ENCODE measurements around the gene ARPC1A. TPM values are rescaled to one million over a fixed set of nuclear protein-coding genes. Genes with fewer than 3 reads are reported as not detected.
"Not testable (repeated sequence)": the region's sequence is repeated elsewhere in the genome, so short reads cannot be mapped to it uniquely, and the experiment has no call there.

ARPC1A gene
- total RNA-seq, 1 donor from 2014 or later: 140 TPM

DNA sequence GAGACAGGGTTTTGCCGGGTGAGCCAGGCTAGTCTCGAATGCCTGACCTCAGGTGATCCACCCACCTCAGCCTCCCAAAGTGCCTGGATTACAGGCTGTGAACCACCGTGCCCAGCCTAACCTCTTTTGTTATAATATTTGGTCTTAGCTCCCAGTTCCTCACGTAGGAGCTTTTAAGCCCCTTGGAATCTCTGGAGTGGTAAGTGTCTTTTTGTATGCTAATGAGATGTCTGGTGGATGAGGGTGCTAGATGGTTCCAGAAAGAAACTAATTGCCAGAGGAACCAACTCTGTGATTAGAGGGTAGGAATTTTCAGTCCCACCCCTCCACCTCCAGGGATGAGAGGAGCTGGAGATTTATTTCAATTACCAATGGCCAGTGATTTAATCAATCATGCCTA is 5.3 kb upstream of the ARPC1A start:
- no peak for DNase-seq (ENCODE audit: low spot score)

GRCh38 chr7:99322659-99323058 is 3.0 kb upstream of the ARPC1A start:
- not testable (repeated sequence) for DNase-seq (ENCODE audit: low spot score)

- DNase-seq (ENCODE audit: low spot score): no peak
Observed at GRCh38 chr7:99324559-99324958, 1.1 kb upstream of the ARPC1A start.

- no peak for DNase-seq (ENCODE audit: low spot score)
Observed at GRCh38 chr7:99325001-99325493, 651 bp upstream of the ARPC1A start.

DNA sequence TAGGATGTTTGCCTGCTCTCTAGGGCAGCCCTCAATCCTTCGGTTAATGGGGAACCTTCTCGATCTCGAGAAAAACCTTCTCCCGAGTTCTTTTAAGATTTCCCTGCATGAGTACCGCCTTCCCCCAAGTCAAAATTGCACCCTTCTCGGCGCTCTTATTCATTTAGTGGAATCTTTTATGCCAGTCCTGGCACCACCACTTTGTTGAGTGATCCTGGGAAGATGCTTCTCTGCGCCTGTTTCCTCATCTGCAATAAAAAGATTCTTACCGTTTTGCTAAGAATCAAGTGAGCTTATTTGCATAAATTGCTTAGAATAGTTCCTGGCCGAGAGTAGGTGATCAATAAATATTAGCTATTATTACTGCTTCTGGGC is 697 bp downstream of the ARPC1A start:
- DNase-seq (ENCODE audit: low spot score): no peak

DNA sequence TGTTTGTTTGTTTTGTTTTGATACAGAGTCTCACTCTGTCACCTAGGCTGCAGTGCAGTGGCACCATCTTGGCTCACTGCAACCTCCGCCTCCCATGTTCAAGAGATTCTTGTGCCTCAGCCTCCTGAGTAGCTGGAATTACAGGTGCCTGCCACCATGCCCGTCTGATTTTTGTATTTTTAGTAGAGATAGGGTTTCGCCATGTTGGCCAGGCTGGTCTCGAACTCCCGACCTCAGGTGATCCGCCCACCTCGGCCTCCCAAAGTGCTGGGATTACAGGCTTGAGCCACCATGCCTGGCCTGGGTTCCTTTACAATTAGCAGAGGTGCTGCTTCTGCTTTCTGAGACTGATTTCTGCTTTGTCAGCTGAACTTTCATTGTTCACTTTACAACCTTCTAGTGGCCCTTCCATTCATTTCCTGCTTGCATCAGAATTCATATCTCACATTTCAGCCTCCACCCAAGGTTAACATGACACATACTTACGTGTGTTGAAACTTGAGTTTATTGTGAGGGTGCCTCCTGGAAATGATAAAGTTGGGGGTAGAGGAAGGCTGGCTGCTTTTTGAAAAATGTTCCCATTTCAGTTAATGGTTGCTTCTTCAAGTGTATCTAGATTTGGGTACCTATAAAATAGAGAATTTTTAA is 4.7 kb downstream of the ARPC1A start:
- not testable (repeated sequence) for DNase-seq (ENCODE audit: low spot score)

DNA sequence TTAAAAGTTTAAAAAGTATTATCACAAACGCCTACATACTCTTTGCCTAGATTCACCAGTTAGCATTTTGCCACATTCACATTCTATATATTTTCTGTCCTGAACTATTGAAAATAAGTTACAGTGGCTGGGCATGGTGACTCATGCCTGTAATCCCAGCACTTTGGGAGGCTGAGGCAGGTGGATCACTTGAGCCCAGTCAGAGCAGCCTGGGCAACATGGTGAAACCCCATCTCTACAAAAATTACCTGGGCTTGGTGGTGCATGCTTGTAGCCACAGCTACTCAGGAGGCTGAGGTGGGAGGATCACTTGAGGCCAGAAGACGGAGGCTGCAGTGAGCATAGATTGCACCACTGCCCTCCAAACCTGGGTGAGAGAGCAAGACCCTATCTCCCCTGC is 5.3 kb downstream of the ARPC1A start:
- no peak for DNase-seq (ENCODE audit: low spot score)

- no peak for DNase-seq (ENCODE audit: low spot score)
Observed at GRCh38 chr7:99339595-99339994, 13.9 kb downstream of the ARPC1A start.

- no peak for DNase-seq (ENCODE audit: low spot score)
Observed at GRCh38 chr7:99340659-99341058, 15.0 kb downstream of the ARPC1A start.

DNA sequence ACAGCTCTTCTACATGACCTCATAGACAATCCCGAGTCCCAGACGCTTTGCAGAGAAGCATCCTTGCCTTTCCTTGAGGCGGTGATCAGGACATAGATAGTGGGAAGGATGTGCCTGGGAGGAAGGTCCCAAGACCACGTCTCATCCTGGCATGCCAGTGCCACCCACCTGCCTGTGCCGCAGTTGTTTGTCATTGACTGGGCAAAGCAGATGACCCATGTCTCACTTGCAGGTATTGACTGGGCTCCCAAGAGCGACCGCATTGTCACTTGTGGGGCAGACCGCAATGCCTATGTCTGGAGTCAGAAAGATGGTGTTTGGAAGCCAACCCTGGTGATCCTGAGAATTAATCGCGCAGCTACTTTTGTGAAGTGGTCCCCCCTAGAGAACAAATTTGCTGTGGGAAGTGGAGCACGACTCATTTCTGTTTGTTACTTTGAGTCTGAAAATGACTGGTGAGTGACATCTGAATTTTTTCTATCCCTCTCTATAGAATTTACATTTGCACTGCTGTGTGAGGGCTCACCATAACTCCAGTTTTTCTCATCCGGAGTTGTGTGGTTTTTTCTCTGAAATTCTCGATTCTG is 18.5 kb downstream of the ARPC1A start:
- DNase-seq (ENCODE audit: low spot score): no peak

DNA sequence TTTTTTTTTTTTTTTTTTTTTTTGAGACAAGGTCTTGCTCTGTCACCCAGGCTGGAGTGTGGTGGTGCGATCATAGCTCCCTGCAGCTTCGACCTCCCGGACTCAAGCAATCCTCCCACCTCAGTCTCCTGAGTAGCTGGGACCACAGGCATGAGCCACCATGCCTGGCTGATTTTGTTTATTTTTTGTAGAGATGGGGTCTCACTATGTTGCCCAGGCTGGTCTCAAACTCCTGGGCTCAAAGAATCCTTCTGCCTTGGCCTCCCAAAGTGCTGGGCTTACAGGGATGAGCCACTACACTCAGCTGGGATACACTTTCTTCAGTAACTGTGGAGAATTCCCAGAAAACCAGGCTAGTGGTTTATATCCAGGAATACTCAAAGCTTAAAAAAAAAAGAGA is 24.9 kb downstream of the ARPC1A start:
- DNase-seq (ENCODE audit: low spot score): not testable (repeated sequence)

DNA sequence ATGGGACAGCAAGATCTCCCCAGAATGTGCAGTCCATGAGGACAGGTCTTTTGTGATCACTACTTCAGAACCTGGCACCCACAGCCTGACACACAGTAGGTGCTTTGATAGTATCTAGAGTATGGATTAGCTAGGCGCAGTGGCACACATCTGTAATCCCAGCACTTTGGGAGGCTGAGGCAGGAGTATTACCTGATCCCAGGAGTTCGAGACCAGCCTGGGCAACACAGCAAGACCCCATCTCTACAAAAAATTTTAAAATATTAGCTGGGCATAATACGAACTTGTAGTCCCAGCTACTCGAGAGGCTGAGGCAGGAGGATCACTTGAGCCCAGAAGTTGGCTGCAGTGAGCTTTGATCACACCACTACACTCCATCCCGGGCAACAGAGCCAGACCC is 26.5 kb downstream of the ARPC1A start:
- DNase-seq (ENCODE audit: low spot score): no peak

DNA sequence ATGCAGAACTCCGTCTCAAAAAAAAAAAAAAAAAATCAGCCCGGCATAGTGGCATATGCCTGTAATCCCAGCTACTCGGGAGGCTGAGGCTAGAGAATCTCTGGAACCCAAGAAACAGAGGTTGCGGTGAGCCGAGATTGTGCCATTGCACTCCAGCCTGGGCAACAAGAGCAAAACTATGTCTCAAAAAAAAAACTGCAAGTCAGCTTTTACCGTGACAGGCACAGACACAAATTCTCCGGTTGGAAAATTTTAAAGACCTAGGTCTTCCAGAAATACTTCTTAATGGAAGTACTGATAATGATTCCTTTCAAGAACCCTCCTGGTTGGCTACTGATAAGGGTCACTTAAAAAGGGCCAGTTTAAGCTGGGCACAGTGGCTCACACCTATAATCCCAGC is 29.4 kb downstream of the ARPC1A start:
- DNase-seq (ENCODE audit: low spot score): no peak

DNA sequence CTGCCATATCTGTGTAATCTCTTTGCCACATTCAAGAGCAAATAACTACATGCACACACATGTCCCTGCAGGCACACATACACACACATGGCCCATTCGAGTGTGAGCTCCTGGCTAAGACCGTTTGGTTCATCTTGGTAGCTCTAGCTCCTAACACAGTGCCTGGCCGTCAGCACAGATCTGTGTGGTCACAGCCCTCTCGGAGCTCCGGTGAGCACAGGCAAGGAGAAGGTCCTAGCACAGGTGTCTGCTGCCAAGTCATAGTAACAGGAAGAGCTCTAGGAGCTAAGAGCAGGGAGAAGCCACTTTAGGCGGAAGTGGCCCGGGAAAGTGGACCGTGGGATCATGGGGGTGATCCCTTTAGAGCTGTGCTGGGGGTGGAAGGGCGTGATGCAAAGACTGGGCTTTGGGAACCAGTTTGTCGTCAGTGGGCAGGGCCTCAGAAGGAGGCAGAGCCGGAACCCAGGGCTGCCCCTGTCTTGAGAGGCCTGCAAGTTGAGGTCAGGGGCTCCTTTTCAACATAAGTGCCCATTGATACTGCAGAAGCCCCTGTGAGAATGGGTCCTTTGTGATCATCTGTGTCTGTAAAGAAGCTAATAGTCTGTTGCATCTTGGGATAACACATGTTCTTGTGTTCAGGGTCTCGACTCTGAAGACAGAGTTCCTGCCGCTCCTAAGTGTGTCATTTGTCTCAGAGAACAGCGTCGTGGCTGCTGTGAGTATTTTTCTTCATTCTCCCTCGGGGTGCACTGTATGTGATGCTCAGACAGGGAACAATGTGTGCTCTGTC is 32.2 kb downstream of the ARPC1A start:
- no peak for DNase-seq (ENCODE audit: low spot score)

- DNase-seq (ENCODE audit: low spot score): not testable (repeated sequence)
Observed at GRCh38 chr7:99358521-99358920, 32.8 kb downstream of the ARPC1A start.

DNA sequence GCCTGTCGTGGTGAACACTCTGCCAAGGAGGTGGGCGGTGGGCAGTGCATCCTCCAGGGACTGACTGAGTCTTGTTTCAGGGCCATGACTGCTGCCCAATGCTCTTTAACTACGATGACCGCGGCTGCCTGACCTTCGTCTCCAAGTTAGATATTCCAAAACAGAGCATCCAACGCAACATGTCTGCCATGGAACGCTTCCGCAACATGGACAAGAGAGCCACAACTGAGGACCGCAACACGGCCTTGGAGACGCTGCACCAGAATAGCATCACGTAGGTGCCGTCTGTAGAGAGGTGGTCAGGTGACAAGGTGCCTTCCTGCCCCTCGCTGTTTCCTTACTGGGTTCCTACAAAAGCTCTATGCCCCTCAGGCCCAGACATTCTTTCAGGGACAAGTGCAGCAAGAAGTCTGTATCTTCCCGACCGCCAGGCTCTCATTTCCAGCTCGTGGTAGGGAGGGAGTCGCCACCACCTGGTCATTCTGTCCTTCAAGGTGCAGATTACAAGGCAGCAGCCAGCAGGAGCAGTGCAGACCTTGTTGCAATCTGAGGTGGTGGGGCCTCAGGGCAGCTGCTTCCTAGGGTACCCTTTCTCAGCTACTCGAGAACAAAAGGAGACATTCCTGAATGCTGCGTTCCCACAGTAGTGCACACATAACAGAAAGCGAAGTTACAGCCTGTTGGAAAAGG is 33.9 kb downstream of the ARPC1A start:
- no peak for DNase-seq (ENCODE audit: low spot score)

DNA sequence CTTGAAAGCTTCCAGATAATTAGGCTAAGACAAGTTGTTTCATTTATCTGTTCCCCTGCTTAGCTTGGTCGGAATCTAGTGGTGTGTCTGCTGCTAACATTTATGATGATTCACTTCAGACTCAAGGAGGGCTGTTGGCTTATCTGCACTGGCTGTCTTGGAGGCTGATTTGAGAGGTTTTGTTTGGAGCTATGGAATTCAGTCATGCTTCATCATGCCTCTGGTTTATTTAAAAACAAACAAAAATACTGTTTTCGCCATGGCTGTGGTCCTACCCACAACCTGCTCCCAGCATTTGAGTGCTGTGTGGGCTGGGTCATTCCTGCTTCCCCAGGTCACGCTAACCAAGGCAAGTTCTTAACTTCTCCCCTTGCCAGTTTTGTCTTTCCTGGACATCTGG is 37.1 kb downstream of the ARPC1A start:
- DNase-seq (ENCODE audit: low spot score): no peak

DNA sequence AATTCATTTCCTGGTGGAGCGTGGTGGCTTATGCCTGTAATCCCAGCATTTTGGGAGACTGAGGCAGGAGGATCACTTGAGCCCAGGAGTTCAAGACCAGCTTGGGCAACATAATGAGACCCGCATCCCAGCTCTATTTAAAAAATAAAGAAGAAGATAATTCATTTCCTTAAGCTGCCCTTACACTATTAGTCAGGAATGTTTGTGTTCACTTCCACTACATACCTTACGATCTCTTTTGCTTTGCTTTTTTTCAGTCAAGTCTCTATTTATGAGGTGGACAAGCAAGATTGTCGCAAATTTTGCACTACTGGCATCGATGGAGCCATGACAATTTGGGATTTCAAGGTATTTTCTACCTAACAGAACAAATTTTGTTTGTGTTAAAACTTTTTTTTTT is 37.6 kb downstream of the ARPC1A start:
- DNase-seq (ENCODE audit: low spot score): no peak

DNA sequence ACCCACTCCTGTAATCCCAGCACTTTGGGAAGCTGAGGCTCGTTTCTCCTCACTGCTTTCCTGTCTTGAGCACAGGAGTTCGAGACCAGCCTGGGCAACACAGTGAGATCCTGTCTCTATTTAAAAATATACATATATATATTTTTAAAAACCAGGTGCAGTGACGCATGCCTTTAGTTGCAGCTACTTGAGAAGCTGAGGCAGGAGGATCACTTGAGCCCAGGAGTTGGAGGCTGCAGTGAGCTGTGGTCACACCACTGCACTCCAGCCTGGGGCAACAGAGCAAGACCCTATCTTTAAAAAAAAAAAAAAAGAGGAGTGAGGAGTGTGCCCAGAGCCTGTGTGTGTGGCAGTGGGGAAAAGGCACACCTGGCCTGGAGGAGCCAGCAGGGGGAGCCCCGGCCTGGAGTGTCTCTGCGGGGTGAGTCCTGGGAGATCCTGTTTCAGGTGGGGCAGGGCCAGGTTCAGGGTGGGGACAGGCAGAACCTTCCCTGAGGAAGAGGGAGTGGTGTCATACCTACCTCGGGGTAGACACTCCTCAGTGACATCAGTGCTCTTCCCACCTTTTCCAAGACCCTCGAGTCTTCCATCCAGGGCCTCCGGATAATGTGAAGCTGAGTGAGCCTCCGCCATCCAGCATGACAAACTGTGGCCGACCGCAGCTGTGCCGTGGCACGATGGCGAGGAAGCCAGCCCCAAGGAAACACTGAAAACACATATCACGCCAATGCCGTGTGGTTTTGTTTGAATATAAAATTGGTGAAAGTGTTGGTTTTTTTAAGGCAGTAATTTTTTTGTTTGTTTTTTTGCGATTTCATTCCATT is 39.8 kb downstream of the ARPC1A start:
- peak; percentile 41 for DNase-seq (ENCODE audit: low spot score)

DNA sequence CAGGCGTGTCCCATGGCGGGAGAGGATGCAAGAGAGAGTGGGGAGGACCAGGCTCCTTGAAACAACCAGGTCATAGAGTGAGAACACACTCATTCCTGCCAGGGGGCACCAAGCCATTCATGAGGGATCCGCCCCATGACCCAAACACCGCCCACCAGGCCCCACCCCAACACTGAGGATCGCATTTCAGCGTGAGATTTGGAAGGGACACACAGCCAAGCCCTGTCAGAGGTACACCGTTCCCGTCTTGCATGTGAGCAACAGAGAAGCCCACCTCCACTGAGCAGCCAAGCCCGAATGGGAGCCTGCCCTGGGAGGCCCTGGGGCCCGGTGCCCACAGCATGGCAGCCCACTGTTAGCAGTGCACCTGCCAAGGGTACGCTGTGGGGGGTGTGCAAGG is 40.9 kb downstream of the ARPC1A start:
- DNase-seq (ENCODE audit: low spot score): no peak

DNA sequence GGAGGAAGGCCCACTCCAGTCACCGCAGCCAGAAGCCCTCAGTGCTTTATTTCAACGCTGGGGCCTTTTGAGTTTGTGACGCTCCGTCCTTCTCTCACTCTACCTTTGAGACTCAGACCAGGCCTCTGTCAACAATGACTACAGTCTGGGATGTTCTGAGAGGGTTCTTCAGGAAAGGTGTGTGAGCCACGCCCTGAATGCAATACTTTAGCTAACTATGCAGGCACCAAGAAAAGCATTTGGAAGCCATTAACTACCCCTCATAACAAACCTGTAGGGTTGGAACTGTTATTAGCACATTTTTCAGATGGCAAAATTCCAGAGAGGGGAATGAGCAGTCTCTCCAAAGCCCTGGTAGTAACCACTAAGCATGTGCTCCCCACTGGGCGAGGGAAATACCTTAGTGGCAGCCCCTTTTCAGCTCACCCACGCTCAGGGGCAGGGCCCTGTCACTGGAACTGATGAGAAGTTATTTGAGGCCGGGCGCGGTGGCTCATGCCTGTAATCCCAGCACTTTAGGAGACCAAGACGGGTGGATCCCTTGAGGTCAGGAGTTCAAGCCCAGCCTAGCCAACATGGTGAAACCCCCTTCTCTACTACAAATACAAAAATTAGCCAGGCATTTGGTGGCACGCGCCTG is 43.2 kb downstream of the ARPC1A start:
- no peak for DNase-seq (ENCODE audit: low spot score)
